NCI-H2196 treated with DMSO at 0.1 percent for 48 hours (cell line): Measurements from ENCODE around the gene IGSF9.

Experiments
- DNase-seq: peaks from one replicate; lab custom pipeline; 2025; ENCODE audit not compliant: unreplicated experiment; lab: John Stamatoyannopoulos, UW

The IGSF9 gene, protein sequence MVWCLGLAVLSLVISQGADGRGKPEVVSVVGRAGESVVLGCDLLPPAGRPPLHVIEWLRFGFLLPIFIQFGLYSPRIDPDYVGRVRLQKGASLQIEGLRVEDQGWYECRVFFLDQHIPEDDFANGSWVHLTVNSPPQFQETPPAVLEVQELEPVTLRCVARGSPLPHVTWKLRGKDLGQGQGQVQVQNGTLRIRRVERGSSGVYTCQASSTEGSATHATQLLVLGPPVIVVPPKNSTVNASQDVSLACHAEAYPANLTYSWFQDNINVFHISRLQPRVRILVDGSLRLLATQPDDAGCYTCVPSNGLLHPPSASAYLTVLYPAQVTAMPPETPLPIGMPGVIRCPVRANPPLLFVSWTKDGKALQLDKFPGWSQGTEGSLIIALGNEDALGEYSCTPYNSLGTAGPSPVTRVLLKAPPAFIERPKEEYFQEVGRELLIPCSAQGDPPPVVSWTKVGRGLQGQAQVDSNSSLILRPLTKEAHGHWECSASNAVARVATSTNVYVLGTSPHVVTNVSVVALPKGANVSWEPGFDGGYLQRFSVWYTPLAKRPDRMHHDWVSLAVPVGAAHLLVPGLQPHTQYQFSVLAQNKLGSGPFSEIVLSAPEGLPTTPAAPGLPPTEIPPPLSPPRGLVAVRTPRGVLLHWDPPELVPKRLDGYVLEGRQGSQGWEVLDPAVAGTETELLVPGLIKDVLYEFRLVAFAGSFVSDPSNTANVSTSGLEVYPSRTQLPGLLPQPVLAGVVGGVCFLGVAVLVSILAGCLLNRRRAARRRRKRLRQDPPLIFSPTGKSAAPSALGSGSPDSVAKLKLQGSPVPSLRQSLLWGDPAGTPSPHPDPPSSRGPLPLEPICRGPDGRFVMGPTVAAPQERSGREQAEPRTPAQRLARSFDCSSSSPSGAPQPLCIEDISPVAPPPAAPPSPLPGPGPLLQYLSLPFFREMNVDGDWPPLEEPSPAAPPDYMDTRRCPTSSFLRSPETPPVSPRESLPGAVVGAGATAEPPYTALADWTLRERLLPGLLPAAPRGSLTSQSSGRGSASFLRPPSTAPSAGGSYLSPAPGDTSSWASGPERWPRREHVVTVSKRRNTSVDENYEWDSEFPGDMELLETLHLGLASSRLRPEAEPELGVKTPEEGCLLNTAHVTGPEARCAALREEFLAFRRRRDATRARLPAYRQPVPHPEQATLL

DNA sequence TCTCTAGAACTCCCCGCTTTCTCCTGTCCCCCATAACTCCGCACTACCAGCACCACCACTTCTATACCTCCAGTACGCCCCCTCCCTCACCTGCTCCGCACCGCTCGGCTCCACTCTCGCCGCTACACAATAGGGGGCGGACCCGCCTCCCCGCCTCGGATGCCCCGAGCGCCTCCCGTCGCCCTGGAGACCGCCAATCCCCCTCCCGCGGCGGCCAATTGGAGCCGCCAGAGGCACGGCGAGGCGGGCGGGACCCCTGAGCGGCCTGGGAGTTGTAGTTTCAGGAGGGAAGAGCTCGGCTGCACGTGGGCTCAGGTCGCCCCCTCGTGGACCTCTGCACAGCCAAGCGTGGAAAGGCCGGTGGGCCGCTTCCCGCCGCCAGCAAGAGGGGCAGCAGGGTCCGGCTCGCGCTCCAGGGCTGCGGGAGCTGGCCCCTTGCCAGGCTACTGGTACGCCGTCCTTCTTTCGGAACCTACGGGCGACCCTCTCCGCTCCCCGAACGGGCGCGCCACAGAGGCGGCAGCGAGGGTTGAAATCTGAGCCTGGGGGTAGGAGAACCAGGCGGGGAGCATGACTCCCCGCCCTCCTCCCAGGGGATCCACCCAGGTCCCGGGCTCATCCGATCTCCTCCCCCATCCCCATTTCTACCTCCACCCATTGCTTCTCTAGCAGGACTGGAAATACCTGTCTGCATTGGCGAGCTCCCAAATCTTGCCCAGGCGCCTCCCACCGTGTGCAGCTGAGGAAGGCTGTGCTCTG is at the start of gene IGSF9:
IGSF9 (minus strand) TSS at position 131 of the 759 bp plus-strand sequence. CDS start 2,159 bp downstream, outside the sequence.
- DNase-seq, result peak; percentile 77

DNA sequence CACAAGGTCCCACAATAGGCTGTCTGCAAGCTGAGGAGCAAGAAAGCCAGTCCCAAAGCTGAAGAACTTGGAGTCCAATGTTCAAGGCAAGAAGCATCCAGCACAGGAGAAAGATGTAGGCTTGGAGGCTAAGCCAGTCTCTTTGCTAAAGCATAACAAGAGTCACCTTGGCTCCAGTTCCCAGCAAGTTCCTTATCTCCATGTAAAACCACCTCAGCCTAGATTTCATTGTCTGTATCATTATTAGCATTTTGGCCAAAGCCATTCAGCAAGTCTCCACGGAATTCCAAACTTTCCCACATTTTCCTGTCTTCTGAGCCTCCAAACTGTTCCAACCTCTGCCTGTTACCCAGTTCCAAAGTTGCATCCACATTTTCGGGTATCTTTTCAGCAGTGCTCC is 49.5 kb upstream of the IGSF9 start:
- DNase-seq, result no peak

DNA sequence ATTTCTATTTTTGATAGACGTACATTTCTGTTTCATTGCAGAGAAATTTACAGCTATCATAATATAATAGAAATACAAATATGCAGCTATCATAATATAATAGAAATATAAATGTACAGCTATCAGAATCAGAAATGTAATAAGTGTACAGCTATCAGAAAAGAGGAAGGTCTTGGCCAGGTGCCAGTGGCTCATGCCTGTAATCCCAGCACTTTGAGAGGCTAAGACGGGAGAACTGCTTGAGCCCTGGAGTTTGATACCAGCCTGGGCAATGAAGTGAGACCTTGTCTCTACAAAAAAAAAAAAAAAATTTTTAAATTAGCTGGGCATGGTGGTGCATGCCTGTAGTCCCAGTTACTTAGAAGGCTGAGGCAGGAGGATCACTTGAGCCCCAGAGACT is 48.5 kb upstream of the IGSF9 start:
- DNase-seq, result no peak

DNA sequence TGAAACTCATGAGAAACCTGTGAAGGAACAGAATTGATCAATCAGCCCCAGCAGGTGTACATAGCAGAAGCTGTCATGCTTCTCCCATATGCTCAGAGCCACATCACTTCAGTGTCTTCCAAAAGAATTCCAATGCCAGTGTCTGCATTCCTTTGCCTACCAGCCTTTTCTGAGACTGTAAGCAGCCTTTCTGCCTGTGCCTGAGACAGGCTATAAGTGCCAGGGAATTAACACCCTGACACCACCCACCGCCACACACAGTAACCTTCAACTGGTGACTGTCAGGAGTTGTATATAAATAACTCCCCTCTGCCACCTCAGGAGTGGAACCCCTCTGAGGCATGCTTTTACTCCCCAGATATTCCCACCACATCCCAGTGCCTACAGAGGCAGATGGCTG is 46.7 kb upstream of the IGSF9 start:
- no peak for DNase-seq

DNA sequence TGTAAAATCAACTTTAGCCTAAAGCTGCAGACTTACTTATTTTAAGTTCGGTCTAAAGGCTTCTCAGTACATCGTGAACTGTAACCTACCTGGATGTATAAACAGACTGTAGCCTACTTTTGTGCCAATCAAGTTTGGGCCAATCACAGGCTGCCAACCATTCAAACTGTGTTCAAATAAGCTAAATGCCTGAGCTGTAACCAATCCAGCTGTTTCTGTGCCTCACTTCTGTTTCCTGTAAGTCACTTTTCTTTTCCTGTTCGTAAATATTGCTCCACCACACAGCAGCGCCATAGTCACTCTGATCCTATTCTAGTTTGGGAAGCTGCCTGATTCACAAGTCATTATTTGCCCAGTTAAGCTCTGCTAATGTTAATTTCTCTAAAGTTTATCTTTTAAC is 46.1 kb upstream of the IGSF9 start:
- no peak for DNase-seq

DNA sequence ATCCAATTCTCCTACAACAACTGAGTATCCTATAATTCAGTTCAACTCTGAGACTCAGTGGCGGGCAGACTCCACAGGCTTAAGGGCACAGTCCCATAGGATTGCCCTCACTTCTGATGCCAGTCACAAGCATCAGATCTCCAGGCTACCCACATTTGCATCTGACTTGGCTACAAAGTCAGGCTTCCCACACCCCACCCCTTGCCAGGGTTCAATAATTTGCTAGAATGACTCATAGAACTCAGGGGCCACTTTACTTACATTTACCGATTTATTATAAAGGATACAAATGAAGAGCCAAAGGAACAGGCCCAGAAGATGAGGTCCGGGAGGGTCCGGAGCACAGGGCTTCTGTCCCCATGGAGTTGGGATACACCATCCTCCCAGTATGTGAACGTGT is 44.6 kb upstream of the IGSF9 start:
- DNase-seq, result no peak

DNA sequence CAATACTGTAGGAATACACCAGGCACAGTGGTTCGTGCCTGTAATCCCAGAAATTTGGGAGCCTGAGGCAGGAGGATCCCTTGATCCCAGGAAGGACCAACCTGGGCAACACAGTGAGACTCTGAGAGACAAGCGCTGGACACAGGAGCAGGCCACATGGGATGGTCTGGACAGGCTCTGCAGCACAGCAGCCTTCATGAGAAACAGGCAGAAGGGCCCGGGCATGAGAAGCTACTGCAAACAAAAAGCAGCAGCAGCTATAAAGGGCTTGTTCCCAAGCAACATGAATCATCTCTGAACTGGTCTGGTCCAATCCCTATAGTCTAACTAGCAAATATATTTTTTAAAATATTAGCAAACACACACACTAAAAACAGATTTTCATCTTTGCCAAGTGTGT is 44.2 kb upstream of the IGSF9 start:
- DNase-seq, result no peak

DNA sequence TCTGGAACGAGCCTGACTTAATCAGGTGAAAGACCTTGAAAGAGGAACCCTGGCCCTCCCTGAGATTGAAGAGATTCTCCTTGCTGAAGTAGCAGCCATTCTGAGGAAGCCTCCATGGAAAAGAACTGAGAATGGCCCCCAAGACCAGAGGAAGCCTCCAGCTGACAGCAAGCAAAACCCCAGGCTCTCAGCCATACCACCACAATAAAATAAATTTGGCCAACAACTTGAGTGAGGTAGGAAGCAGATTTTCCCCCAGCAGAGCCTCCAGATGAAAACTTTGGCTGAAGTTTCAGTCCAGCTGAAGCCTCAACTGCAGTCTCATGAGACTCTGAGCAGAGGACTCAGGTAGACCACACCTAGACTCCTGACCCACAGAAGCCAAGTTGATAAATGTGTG is 42.6 kb upstream of the IGSF9 start:
- no peak for DNase-seq

DNA sequence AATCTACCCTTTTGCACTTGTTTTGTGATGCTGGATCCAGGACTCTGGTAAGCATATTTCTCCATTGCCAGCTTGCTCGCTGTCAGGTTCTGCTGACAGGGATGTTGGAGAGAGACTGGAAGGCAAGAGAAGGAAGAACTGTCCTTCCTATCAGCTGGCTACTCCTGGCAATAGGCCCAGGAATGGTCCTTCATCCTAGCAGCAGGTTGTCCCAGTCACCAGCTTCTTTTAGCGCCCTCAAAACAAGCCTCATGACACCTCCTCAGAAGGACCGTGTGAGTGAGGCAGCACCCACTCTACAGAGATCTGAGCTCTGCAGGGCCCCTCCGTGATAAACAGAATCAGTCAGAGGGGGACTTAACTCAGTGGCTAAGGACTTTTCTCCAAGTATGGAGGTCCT is 41.8 kb upstream of the IGSF9 start:
- no peak for DNase-seq

DNA sequence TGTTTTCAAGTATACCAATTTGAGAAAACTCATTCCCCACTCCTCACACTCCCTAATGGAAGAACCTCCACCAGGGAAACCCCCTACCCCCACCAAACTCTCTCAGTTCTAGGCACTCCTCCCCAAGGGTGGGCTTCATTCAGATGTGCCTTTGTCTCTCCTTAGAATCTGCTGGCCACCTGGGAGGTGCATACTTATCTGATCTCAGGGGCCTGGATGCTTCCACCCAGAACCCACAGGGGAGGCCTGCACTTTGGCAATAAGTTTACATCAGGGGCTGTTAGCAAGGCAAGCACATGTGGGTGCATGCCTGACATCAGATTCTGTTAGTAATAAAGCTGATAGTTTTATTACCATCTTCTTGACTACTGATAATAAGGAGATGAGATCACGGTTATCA is 41.1 kb upstream of the IGSF9 start:
- DNase-seq, result no peak

DNA sequence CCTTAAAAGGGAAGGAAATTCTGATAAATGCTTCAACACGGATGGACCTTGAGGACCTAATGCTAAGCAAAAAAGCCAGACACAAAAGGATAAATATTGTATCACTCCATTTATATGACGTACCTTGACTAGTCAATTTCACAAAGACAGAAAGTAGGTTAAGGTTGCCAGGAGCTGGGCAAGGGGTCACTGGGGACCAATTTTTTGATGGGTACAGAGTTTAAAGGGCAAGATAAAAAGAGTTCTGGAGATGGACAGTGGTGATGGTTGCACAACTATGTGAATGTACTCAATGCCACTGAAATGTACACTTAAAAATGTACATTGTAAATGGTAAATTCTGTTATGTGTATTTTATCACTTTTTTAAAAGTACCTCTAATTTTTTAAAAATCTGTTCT is 40.7 kb upstream of the IGSF9 start:
- DNase-seq, result no peak

DNA sequence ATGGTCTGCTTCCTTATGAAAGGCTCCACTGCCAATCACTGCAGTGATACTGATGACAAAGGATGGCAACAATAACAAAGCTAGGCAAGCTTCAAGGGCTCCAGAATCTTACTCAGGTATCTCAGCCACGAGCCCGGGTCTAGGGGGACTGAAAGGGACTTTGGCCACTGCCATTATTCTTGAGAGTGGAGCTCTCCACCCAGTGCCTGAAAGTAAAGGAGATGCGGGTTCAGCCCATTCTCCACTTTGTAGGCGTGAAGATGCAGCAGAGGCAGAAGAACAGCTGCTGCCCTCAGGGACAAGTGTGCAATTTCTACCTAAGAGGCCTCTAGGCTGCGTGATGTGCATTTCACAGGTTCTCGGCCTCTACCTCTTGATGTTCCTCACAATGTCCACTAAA is 40.1 kb upstream of the IGSF9 start:
- DNase-seq, result no peak

DNA sequence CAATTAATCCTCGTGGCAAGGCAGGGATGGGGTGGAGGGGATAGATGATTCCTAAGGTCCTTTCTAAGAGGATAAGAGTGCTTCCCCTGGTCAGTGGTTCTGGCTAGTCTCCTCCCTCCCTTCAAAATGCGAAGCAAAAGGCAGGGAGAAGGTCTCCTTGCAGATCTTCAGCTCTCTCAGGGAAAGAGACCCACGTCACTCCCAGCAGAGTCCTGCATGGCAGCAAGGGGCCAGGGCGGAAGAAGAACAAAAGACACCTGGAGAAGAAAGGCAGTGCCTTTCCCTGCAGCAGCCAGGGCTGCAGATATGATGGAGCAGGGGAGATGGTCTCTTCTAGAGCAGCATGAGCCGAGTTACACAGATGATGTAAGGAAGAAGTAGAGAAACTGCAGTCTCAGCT is 38.3 kb upstream of the IGSF9 start:
- DNase-seq, result no peak

DNA sequence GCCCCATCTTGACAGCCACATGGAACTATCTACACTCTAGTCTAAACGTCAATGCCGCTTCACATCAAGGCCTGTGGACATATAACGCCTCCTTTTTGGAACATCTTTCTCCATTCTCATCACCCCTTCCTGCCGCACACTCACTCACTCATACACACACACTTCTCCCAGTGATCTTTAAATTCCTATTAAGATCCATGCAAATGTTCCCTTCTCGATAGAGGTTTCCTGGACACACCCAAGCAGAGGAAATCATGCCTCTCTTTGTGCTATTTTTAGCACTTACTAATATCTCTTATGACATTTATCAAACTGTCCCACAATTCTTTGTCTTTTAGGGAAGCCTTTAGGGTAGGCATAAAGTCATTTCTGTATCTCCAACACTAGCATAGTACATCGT is 36.9 kb upstream of the IGSF9 start:
- DNase-seq, result no peak

DNA sequence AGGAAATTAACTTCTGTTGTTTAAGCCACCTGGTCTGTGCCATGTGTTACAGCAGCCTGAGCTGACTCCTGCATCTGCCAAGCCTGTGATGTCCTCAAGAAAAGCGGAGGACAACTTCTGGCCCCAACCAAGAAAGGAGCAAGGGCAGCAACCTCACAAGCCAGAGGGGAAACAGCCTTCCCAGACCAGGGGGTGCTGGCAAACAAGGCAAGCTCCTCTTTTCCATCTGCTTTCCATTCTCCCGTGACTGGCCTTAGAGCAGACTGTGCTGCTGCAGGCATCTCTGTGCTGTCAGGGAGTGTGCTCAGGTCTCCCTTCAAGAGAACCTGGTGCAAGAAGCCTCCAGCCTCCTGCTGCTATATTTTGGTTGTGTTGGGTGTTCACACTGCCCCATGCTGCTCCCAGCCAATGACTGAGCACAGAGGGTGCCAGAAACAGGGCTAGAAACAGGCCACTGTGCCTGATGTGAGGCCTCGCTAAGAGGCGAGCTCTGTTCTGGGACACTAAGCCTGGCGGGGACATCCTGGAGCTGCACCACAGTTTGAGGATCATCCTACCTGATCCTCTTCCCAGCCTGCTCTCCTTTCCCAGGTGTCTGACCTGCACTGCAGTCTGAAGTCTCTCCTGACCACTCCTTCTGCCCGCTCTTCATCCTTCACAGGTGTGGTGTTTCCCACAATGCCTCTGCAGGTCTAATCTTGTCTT is 36.1 kb upstream of the IGSF9 start:
- no peak for DNase-seq

DNA sequence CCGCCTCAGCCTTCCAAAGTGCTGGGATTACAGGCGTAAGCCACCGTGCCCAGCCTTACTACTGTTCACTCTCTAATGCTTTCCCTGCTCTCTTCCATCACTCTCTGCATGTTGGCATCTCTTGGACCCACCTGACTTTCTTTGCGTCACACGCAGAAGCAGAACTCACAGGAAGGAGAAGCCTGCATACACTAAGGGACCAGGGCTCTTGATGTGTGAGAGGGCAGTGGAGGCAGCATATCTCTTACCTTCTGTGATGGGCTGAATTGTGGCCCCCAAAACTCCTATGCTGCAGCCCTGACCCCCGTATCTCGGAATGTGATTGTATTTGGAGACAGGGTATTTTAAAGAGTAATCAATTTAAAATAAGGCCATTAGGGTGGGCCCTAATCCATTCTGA is 35.4 kb upstream of the IGSF9 start:
- no peak for DNase-seq

DNA sequence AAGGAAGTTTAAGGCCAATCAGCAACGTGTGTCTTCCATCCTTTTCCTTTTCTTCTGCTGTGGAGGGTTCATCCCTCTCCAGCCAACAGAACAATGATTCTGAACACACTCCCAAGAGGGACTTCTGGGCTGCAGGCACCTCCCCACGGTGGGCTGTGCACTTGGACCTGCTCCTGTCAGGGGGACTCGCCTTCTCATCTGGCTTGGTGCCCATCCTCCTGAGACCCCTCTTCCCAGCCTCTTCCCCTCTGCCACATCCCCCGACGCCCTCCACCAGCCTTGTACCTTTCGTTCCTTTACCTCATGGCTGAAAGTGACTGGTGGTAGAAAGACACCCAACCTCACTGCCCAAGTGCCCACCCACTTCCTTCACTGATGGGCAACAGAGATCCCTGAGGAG is 34.7 kb upstream of the IGSF9 start:
- no peak for DNase-seq

DNA sequence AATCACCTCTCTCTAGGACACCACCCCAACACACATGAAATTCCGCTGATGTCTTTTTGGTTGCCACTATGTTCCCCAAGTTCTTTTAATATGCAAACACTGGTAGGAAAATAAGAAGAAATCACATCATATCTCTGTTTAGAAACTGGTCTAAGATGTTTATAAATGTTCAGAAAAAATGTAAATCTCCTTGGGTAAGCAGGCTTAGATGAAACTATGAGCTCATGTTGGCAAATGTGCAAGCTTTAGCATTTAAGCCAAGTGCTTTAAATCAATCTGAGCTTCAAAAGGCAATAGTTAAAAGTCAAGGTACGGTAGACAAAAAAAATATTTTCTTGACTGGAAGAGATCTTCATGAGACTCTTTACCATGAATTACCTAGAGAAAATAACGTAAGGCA is 33.8 kb upstream of the IGSF9 start:
- no peak for DNase-seq

DNA sequence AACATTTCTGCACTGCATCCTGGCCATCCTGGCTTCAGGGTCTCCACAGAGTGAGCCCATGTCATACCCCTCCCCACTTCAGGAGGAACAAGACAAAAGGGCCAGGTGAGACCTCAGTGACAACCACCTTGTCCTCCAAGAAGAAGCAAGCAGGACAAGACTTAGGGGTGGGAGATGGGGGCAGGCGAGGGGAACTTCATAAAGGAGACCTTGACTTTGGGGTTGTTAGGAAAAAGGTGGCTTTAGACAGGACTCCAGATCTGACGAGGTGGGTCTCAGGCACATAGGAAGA is 32.6 kb upstream of the IGSF9 start:
- no peak for DNase-seq

DNA sequence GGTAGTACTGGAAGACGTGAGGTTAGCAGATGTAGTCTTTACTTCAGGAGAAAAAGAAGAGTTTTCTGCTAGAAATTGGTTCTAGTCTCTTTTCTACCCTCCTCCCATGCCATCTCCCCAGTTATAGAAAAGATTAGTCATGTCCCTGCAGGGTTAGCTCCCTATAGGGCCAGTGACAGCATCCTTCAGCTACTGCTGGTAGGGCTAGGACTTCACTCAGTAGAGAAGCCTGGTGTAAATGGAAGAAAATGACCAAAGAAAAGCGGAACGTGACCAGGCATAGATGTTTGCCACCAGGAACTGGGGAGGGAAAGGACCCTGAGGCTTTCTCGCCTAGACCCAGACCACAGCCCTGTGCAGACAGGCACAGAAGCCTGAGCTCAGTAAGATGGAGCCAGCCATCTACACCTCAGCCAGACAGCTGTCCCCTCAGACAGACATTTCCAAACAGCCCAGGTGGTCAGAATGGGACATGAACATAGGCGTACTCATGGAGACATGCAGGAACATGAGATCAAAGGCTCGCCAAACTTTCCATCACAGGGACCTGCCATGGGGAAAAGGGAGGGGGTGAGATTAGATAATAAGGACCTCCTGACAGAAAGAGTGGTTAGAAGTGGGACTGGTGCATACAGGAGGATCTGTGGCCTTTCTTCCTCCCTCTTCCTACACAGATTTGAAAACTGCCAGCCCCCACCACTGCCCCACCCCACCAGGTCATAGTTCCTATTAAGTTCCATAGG is 32.1 kb upstream of the IGSF9 start:
- no peak for DNase-seq
